Trophoblast cell (in vitro differentiated cells and primary cell): ENCODE measurements around the gene CPT1B.
A peak's percentile ranks its signal among the peaks of the same experiment; 100 is the strongest.

ENCODE experiments used
- DNase-seq, 2 donors: peaks; one replicate each; pipeline ENCODE4 v3.0.0-alpha.2; 2016
- H2AFZ ChIP-seq: 2 replicates; pipeline ENCODE4 v1.6.1; 2013; ENCODE audit warnings: low read length, moderate library complexity, mild to moderate bottlenecking; ENCODE audit not compliant: insufficient read depth, poor library complexity
- H2AK5ac ChIP-seq: 2 replicates; pipeline ENCODE4 v1.6.1; 2013; ENCODE audit warnings: mild to moderate bottlenecking, low read length
- H2BK120ac ChIP-seq: 2 replicates; pipeline ENCODE4 v1.6.1; 2013; ENCODE audit warnings: low read length, mild to moderate bottlenecking, moderate library complexity; ENCODE audit not compliant: insufficient read depth, poor library complexity
- H2BK12ac ChIP-seq: 2 replicates; pipeline ENCODE4 v1.6.1; 2013; ENCODE audit warnings: mild to moderate bottlenecking, low read length, moderate library complexity
- H2BK5ac ChIP-seq: 2 replicates; pipeline ENCODE4 v1.6.1; 2013; ENCODE audit warnings: low read length, low read depth, moderate library complexity, mild to moderate bottlenecking; ENCODE audit not compliant: poor library complexity
- H3K14ac ChIP-seq: 2 replicates; pipeline ENCODE4 v1.6.1; 2013; ENCODE audit warnings: mild to moderate bottlenecking, low read length
- H3K18ac ChIP-seq: 2 replicates; pipeline ENCODE4 v1.6.1; 2013; ENCODE audit warnings: mild to moderate bottlenecking, low read length
- H3K23ac ChIP-seq: 2 replicates; pipeline ENCODE4 v1.6.1; 2013; ENCODE audit warnings: low read length
- H3K27ac ChIP-seq: 2 replicates; pipeline ENCODE4 v1.5.1; 2013; ENCODE audit warnings: low read depth, mild to moderate bottlenecking, inconsistent platforms, low read length, moderate library complexity
- H3K27me3 ChIP-seq: 2 replicates; pipeline ENCODE4 v1.6.1; 2013; ENCODE audit warnings: inconsistent platforms, mild to moderate bottlenecking, low read length, moderate library complexity; ENCODE audit not compliant: insufficient read depth
- H3K36me3 ChIP-seq, 2 experiments: 1 replicate in 1 of 2; 2 replicates in 1 of 2; pipeline ENCODE4 v1.6.1; 2013; ENCODE audit warnings: low read length in 2 of 2, mild to moderate bottlenecking in 2 of 2, moderate library complexity in 1 of 2; ENCODE audit not compliant: insufficient read depth in 2 of 2, control insufficient read depth in 1 of 2
- H3K4ac ChIP-seq: 2 replicates; pipeline ENCODE4 v1.6.1; 2013; ENCODE audit warnings: low read depth, mild to moderate bottlenecking, low read length, moderate library complexity
- H3K4me1 ChIP-seq, 2 experiments: 1 replicate in 1 of 2; 2 replicates in 1 of 2; pipeline ENCODE4 v1.6.1; 2013; ENCODE audit warnings: low read length in 2 of 2, mild to moderate bottlenecking in 2 of 2, moderate library complexity in 1 of 2; ENCODE audit not compliant: insufficient read depth in 2 of 2, control insufficient read depth in 1 of 2
- H3K4me2 ChIP-seq: 2 replicates; pipeline ENCODE4 v1.6.1; 2013; ENCODE audit warnings: inconsistent platforms, mild to moderate bottlenecking, low read length, moderate library complexity
- H3K4me3 ChIP-seq: 2 replicates; pipeline ENCODE4 v1.5.1; 2013; ENCODE audit warnings: mild to moderate bottlenecking, low read depth, low read length, inconsistent platforms
- H3K79me1 ChIP-seq: one replicate; pipeline ENCODE4 v1.6.1; 2013; ENCODE audit warnings: low read length
- H3K79me2 ChIP-seq: 2 replicates; pipeline ENCODE4 v1.6.1; 2013; ENCODE audit warnings: low read length, mild to moderate bottlenecking; ENCODE audit not compliant: control insufficient read depth, insufficient read depth, poor library complexity
- H3K9ac ChIP-seq: 2 replicates; pipeline ENCODE4 v1.6.1; 2013; ENCODE audit warnings: mild to moderate bottlenecking, low read length
- H3K9me3 ChIP-seq: 2 replicates; pipeline ENCODE4 v1.6.1; 2013; ENCODE audit warnings: low read depth, mild to moderate bottlenecking, control low read depth, inconsistent platforms, low read length; ENCODE audit not compliant: insufficient read depth
- H4K12ac ChIP-seq: 2 replicates; pipeline ENCODE4 v1.6.1; 2013; ENCODE audit warnings: low read depth, mild to moderate bottlenecking, low read length, moderate library complexity
- H4K8ac ChIP-seq: 2 replicates; pipeline ENCODE4 v1.6.1; 2013; ENCODE audit warnings: low read depth, mild to moderate bottlenecking, low read length, moderate library complexity
- H4K91ac ChIP-seq: one replicate; pipeline ENCODE4 v1.6.1; 2013; ENCODE audit warnings: low read depth, mild to moderate bottlenecking, low read length, moderate library complexity
- WGBS: extraction: QIAGEN DNeasy Blood & Tissue Kit; methylation state at CpG from one replicate; pipeline ENCODE4 v1.1.7; 2013; ENCODE audit warnings: missing lambda C conversion rate; ENCODE audit not compliant: insufficient read length, insufficient coverage; ENCODE audit errors: extremely low coverage; 5-methylcytosine and 5-hydroxymethylcytosine counted together

The CPT1B gene

DNA sequence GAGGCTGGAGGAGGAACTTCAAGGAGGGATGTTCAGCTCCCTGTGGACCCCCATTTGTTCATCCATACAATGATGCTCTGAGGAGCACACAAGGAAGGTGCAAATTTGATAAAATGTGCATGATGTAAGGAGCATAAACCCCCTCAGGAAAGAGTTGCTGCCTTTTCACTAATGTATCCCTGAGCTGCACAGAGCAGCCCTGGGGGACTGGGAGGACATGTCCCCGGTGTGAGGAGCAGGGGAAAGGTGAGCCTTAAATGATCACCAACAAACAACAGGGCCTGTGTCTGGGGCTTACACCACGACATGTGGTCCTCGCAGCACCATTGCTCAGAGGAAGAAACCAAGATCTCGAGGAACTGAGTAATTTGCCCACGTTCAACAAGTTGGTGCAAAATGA is 18.9 kb upstream of the CPT1B start:
- Histone ChIP-seq H3K23ac (no peak overlapping the region), H3K4me3 (no peak overlapping the region), H4K91ac (no peak overlapping the region), H2AK5ac (no peak overlapping the region), H4K12ac (no peak overlapping the region), H3K36me3 (peaks cover 0 to 2% of the 10 kb centered on the region in 2 experiments), H3K79me2 (no peaks in the 10 kb centered on the region), H2AFZ (no peak overlapping the region), H3K27ac (no peak overlapping the region), H2BK5ac (no peak overlapping the region), H2BK12ac (no peak overlapping the region), H2BK120ac (no peak overlapping the region), H3K4me2 (no peak overlapping the region), H3K9ac (no peak overlapping the region), H3K18ac (no peak overlapping the region), H3K4me1 (peaks cover 3 to 4% of the 10 kb centered on the region in 2 experiments), H3K9me3 (peaks cover 2% of the 10 kb centered on the region), H3K14ac (no peak overlapping the region), H4K8ac (no peak overlapping the region), H3K4ac (no peak overlapping the region), H3K27me3 (peaks cover 12% of the 10 kb centered on the region), H3K79me1 (no peaks in the 10 kb centered on the region)
- no peak for DNase-seq
- no CpG with 5 or more reads among the region's 5 CpGs for WGBS

GRCh38 chr22:50595189-50595588 is 17.0 kb upstream of the CPT1B start:
- Histone ChIP-seq H3K27me3 (peaks cover 3% of the 10 kb centered on the region), H2AFZ (no peak overlapping the region), H3K18ac (no peak overlapping the region), H2BK5ac (no peak overlapping the region), H4K91ac (no peak overlapping the region), H2BK12ac (no peak overlapping the region), H4K8ac (no peak overlapping the region), H3K79me2 (no peaks in the 10 kb centered on the region), H3K9me3 (peaks cover 2% of the 10 kb centered on the region), H3K14ac (no peak overlapping the region), H3K9ac (no peak overlapping the region), H3K4me1 (no peaks in the 10 kb centered on the region), H4K12ac (no peak overlapping the region), H3K79me1 (no peaks in the 10 kb centered on the region), H3K4me3 (no peak overlapping the region), H2BK120ac (no peak overlapping the region), H3K36me3 (peaks cover 0 to 2% of the 10 kb centered on the region in 2 experiments), H3K4ac (no peak overlapping the region), H3K23ac (no peak overlapping the region), H3K27ac (no peak overlapping the region), H3K4me2 (no peak overlapping the region), H2AK5ac (no peak overlapping the region)
- no peak for DNase-seq
- WGBS, result no CpG with 5 or more reads among the region's 3 CpGs

GRCh38 chr22:50587407-50587806 is 9.2 kb upstream of the CPT1B start:
- Histone ChIP-seq H3K23ac (no peak overlapping the region), H4K12ac (no peak overlapping the region), H2BK12ac (no peak overlapping the region), H3K4me3 (no peak overlapping the region), H3K9ac (no peak overlapping the region), H3K27ac (no peak overlapping the region), H4K91ac (no peak overlapping the region), H2AK5ac (no peak overlapping the region), H3K4me2 (no peak overlapping the region), H2AFZ (no peak overlapping the region), H3K14ac (no peak overlapping the region), H3K79me2 (peaks cover 5% of the 10 kb centered on the region), H3K4ac (no peak overlapping the region), H3K27me3 (no peaks in the 10 kb centered on the region), H3K18ac (no peak overlapping the region), H3K79me1 (peaks cover 7% of the 10 kb centered on the region), H4K8ac (no peak overlapping the region), H2BK120ac (no peak overlapping the region), H3K36me3 (no peaks in the 10 kb centered on the region), H3K9me3 (no peaks in the 10 kb centered on the region), H2BK5ac (no peak overlapping the region), H3K4me1 (peaks cover 14 to 19% of the 10 kb centered on the region in 2 experiments)
- peak in 1 of 2 donors; percentile 49 for DNase-seq
- WGBS, result no CpG with 5 or more reads among the region's 5 CpGs

GRCh38 chr22:50586416-50586815 is 8.2 kb upstream of the CPT1B start:
- no peak overlapping the region for H2BK5ac ChIP-seq
- no peak overlapping the region for H4K8ac ChIP-seq
- no peak overlapping the region for H2BK120ac ChIP-seq
- H3K36me3 ChIP-seq, result peaks cover 0 to 4% of the 10 kb centered on the region in 2 experiments
- peaks cover 19 to 24% of the 10 kb centered on the region in 2 experiments for H3K4me1 ChIP-seq
- no peak overlapping the region for H3K4me3 ChIP-seq
- no peaks in the 10 kb centered on the region for H3K9me3 ChIP-seq
- H4K91ac ChIP-seq, result no peak overlapping the region
- WGBS, result no CpG with 5 or more reads among the region's 5 CpGs
- H2AK5ac ChIP-seq, result no peak overlapping the region
- no peak overlapping the region for H3K27ac ChIP-seq
- no peak overlapping the region for H3K9ac ChIP-seq
- no peak overlapping the region for H3K23ac ChIP-seq
- peaks cover 8% of the 10 kb centered on the region for H3K79me1 ChIP-seq
- no peak for DNase-seq
- no peak overlapping the region for H3K18ac ChIP-seq
- no peaks in the 10 kb centered on the region for H3K27me3 ChIP-seq
- H3K4me2 ChIP-seq, result no peak overlapping the region
- H3K79me2 ChIP-seq, result peaks cover 8% of the 10 kb centered on the region
- H3K14ac ChIP-seq, result no peak overlapping the region
- H2AFZ ChIP-seq, result no peak overlapping the region
- no peak overlapping the region for H3K4ac ChIP-seq
- no peak overlapping the region for H2BK12ac ChIP-seq
- H4K12ac ChIP-seq, result no peak overlapping the region
